Naive thymus-derived CD4-positive, alpha-beta T cell (primary cell): ENCODE results near the gene BCOR. TPM values are rescaled to one million over a fixed set of nuclear protein-coding genes. Genes with fewer than 3 reads are reported as not detected.

ENCODE experiments used
- ATAC-seq: fragments of 150-1000 bp; cut with Tn5 transposase; 2 replicates; pipeline ENCODE4 v1.10.0; 2021; ENCODE audit warnings: mild to moderate bottlenecking, moderate library complexity
- CTCF ChIA-PET: fragments of 350-600 bp; sonication (Branson Sonifier 250); formaldehyde crosslinking; loops from one replicate; lab custom pipeline; 2021; ENCODE audit warnings: antibody characterized with exemption; lab: Charles Lee
- POLR2A ChIA-PET: fragments of 350-600 bp; sonication (Branson Sonifier 250); formaldehyde crosslinking; loops from one replicate; lab custom pipeline; 2021; ENCODE audit warnings: antibody characterized with exemption, inconsistent platforms; lab: Charles Lee
- DNase-seq, 9 donors: peaks; one replicate each; pipeline versions ENCODE4 v3.0.0 to v3.0.0-alpha.2; 2020 to 2022; ENCODE audit warnings: mixed read lengths in 1 of 9
- H3K27ac ChIP-seq: one replicate; pipeline ENCODE4 v1.7.0; 2013; ENCODE audit warnings: mild to moderate bottlenecking, low read depth, low read length, moderate library complexity
- H3K27me3 ChIP-seq, 2 donors: one replicate each; pipeline ENCODE4 v1.7.0; 2013; ENCODE audit warnings: low read length in 2 of 2, mild to moderate bottlenecking in 2 of 2, moderate library complexity in 2 of 2; ENCODE audit not compliant: control insufficient read depth in 2 of 2, insufficient read depth in 2 of 2
- H3K36me3 ChIP-seq, 3 experiments: 1 replicate in 2 of 3; 2 replicates in 1 of 3; pipeline ENCODE4 v1.7.0; 2013; ENCODE audit warnings: low read length in 3 of 3, mild to moderate bottlenecking in 3 of 3, moderate library complexity in 1 of 3; ENCODE audit not compliant: insufficient read depth in 3 of 3, control insufficient read depth in 2 of 3
- H3K4me1 ChIP-seq, 2 donors: one replicate each; pipeline ENCODE4 v1.7.0; 2013; ENCODE audit warnings: low read length in 2 of 2, mild to moderate bottlenecking in 2 of 2, moderate library complexity in 1 of 2; ENCODE audit not compliant: control insufficient read depth in 2 of 2, insufficient read depth in 2 of 2
- H3K4me3 ChIP-seq: 2 replicates; pipeline ENCODE4 v1.7.0; 2013; ENCODE audit warnings: mild to moderate bottlenecking, low read length
- H3K9me3 ChIP-seq, 3 experiments: 1 replicate in 2 of 3; 2 replicates in 1 of 3; pipeline ENCODE4 v1.7.0; 2013; ENCODE audit warnings: low read length in 3 of 3; ENCODE audit not compliant: control insufficient read depth in 2 of 3
- H3K27ac Mint-ChIP-seq, 9 donors: one replicate each; pipeline ENCODE4 v1.8.0; 2020 to 2022; ENCODE audit warnings: mixed read lengths in 9 of 9, mild to moderate bottlenecking in 8 of 9, moderate library complexity in 5 of 9, inconsistent platforms in 2 of 9
- H3K27me3 Mint-ChIP-seq, 5 donors: one replicate each; pipeline ENCODE4 v1.8.0; 2021 to 2022; ENCODE audit warnings: mixed read lengths in 5 of 5, mild to moderate bottlenecking in 1 of 5
- H3K36me3 Mint-ChIP-seq, 5 donors: one replicate each; pipeline ENCODE4 v1.8.0; 2020 to 2022; ENCODE audit warnings: mixed read lengths in 5 of 5, mild to moderate bottlenecking in 3 of 5, inconsistent platforms in 1 of 5
- H3K4me1 Mint-ChIP-seq, 7 donors: one replicate each; pipeline ENCODE4 v1.8.0; 2020 to 2022; ENCODE audit warnings: mixed read lengths in 7 of 7, mild to moderate bottlenecking in 3 of 7, inconsistent platforms in 1 of 7
- H3K4me3 Mint-ChIP-seq, 10 donors: one replicate each; pipeline ENCODE4 v1.8.0; 2020 to 2022; ENCODE audit warnings: mild to moderate bottlenecking in 10 of 10, mixed read lengths in 10 of 10, moderate library complexity in 6 of 10, inconsistent platforms in 2 of 10
- H3K9me3 Mint-ChIP-seq, 11 donors: one replicate each; pipeline ENCODE4 v1.8.0; 2020 to 2022; ENCODE audit warnings: mixed read lengths in 11 of 11, mild to moderate bottlenecking in 4 of 11, inconsistent platforms in 1 of 11, moderate library complexity in 1 of 11
- intact Hi-C, 2 donors: fragments of 100-400 bp; cut with micrococcal nuclease; formaldehyde crosslinking; loops; one replicate each; pipeline ENCODE4 v1.15.1; 2023
- polyA plus RNA-seq, 2 donors: library from polyadenylated mRNA; unstranded; fragments of 300-500 nt; fragmentation: Illumina TruSeq; gene quantifications; one replicate each; pipeline ENCODE4 v1.2.3, GENCODE V29; 2021
- total RNA-seq, 6 experiments: library from RNA in 5 of 6; stranded (reverse) in 5 of 6; gene quantifications; 1 replicate in 5 of 6; 2 replicates in 1 of 6; pipeline ENCODE4 v1.2.3 and lab custom pipeline; 2021 to 2026

Gene BCOR
- total and polyA plus RNA-seq, 7 experiments from 2014 or later, result 3.8 to 55.2 (median 24.3) TPM

DNA sequence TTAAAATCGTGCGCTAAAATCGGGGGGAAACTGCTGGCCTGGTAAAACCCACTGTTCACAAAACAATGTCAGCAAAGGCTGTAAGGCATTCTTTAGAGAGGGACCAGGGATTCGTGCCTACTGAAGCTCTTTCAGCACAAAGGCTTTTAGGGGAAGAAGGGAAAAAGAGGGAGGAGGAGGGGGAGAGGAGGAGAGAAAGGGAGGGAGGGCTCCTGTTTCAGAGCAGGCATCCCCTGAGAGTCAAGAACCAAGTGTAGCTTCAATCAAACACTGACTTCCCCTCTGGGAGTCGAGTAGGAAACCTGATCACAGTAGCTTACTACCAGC, 9.5 kb downstream of the BCOR start:
- Mint-ChIP-seq H3K36me3 (peaks cover 0 to 2% (median 0%) of the 10 kb centered on the region in 5 donors), H3K4me3 (peak overlapping the region in 3 of 10 donors; percentile 46 to 61 (median 54)), H3K4me1 (peaks cover 23 to 77% (median 64%) of the 10 kb centered on the region in 7 donors), H3K27ac (peak overlapping the region in 3 of 9 donors; percentile 25 to 72 (median 52)), H3K9me3 (peaks cover 0 to 2% (median 0%) of the 10 kb centered on the region in 11 donors), H3K27me3 (no peaks in the 10 kb centered on the region)
- H3K4me1 ChIP-seq, result peaks cover 12 to 48% of the 10 kb centered on the region in 2 donors
- H3K4me3 ChIP-seq, result no peak overlapping the region
- POLR2A ChIA-PET, result interaction anchor here (0.9 to 2.6 kb wide), 2 partner anchors 10 to 88 kb away, joined by 3 to 11 read pairs; partner anchors contain the start of gene BCOR
- H3K27me3 ChIP-seq, result no peaks in the 10 kb centered on the region
- H3K36me3 ChIP-seq, result no peaks in the 10 kb centered on the region
- DNase-seq, result no peak
- no peak for ATAC-seq
- CTCF ChIA-PET, result no interaction called here
- no peaks in the 10 kb centered on the region for H3K9me3 ChIP-seq
- no peak overlapping the region for H3K27ac ChIP-seq
- intact Hi-C loops, result no loop called here

DNA sequence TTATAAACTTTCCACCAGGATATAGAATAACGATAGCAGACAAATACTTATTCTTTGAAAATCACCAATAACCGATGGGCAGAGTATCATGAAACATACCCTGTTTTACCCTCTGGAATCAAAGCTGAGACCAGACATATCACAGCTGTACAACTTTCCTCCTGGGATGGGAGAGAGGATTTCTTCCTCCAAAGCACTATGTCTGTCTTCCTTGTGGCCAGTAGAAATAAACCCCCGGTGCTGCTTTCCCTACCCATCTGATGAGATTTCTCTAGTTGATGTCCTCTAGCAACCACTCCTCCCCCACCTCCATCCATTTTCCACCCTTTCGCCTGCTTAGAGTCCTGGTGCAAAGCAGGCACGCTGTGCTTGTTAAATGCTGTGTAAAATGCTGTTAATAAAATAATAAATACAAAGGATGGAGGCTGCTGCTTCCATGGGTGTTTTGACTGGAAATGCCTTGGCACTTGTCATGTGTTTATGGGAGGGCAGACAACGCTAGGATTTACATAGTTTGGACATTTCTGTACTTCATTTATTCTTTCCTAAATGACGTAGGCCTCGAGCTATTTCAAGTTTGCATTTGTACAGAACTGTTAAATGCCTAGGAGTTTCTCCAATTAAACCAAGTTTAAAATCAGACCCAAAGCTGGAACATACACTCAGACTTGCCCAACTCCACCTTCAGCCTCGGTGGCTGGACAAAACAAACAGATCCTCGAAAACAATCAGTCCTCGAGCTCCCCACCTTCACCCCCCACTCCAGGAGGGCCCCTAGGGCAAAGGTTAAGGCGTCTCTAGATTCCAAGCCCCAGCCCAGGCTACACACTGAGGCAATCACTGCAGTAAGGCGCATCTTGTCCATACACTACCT, 10.1 kb downstream of the BCOR start:
- peak overlapping the region in 3 of 10 donors; percentile 5 to 61 (median 16) for H3K4me3 Mint-ChIP-seq
- Histone ChIP-seq H3K27ac (no peak overlapping the region), H3K9me3 (no peaks in the 10 kb centered on the region), H3K27me3 (no peaks in the 10 kb centered on the region), H3K4me1 (peaks cover 13 to 48% of the 10 kb centered on the region in 2 donors), H3K4me3 (no peak overlapping the region), H3K36me3 (no peaks in the 10 kb centered on the region)
- peaks cover 0 to 3% (median 0%) of the 10 kb centered on the region in 11 donors for H3K9me3 Mint-ChIP-seq
- ChIA-PET CTCF (no interaction called here), POLR2A (interaction anchor here (0.9 to 2.6 kb wide), 2 partner anchors 10 to 89 kb away, joined by 3 to 11 read pairs; partner anchors contain the start of gene BCOR)
- peaks cover 0 to 2% (median 0%) of the 10 kb centered on the region in 5 donors for H3K36me3 Mint-ChIP-seq
- intact Hi-C loops, result no loop called here
- DNase-seq (no peak), ATAC-seq (no peak)
- H3K27me3 Mint-ChIP-seq, result no peaks in the 10 kb centered on the region
- H3K4me1 Mint-ChIP-seq, result peaks cover 22 to 74% (median 60%) of the 10 kb centered on the region in 7 donors
- peak overlapping the region in 1 of 9 donors; percentile 52 for H3K27ac Mint-ChIP-seq

DNA sequence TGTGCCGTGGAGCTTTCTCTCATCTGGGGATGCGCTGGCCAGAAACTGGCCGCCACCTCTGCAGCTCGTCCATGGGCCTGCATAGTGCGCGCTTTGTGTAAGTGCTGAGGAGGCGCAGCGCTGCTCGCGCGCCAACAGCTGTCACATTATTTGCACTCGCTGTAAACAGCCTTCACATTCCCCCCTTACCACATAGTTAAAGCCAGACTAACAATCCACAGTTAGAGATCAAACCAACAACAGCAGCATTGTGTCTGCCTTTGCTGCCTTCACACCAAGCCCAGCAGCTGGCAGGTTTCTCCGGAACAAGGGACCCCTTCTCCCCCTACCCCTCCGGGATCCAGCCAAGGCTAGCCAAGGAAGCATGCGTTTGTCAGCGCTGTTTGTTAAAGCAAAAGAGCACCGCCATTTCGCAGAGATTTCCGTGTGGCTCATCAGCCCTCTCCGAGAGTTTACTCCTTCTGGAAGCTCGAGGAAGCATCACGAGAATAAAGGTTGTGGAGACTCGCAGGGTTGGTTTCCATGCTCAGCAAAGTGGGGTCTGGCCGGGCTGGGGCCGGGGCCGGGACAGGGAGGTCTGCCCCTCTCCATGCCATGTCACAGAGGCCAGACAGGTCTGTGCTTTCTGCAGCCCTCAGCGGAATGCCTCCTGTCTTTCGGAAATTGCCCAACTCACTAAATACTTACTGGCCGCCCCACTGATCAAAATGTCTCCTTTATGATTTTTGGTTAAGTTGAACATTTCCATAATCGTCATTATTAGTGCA, 11.0 kb downstream of the BCOR start:
- Mint-ChIP-seq H3K36me3 (peaks cover 0 to 2% (median 0%) of the 10 kb centered on the region in 5 donors), H3K4me3 (peak overlapping the region in 5 of 10 donors; percentile 5 to 86 (median 37)), H3K27me3 (no peaks in the 10 kb centered on the region), H3K9me3 (peaks cover 0 to 4% (median 0%) of the 10 kb centered on the region in 11 donors), H3K27ac (peak overlapping the region in 2 of 9 donors; percentile 22 to 70), H3K4me1 (peaks cover 18 to 78% (median 64%) of the 10 kb centered on the region in 7 donors)
- CTCF ChIA-PET, result no interaction called here
- Histone ChIP-seq H3K27me3 (no peaks in the 10 kb centered on the region), H3K4me3 (no peak overlapping the region), H3K9me3 (no peaks in the 10 kb centered on the region), H3K36me3 (no peaks in the 10 kb centered on the region), H3K27ac (no peak overlapping the region), H3K4me1 (peaks cover 17 to 54% of the 10 kb centered on the region in 2 donors)
- no peak for DNase-seq
- POLR2A ChIA-PET, result interaction anchor here (0.5 to 2.6 kb wide), 3 partner anchors 11 to 82 kb away, joined by 3 to 11 read pairs (median 5); partner anchors contain the start of gene BCOR
- intact Hi-C loops, result no loop called here
- no peak for ATAC-seq

DNA sequence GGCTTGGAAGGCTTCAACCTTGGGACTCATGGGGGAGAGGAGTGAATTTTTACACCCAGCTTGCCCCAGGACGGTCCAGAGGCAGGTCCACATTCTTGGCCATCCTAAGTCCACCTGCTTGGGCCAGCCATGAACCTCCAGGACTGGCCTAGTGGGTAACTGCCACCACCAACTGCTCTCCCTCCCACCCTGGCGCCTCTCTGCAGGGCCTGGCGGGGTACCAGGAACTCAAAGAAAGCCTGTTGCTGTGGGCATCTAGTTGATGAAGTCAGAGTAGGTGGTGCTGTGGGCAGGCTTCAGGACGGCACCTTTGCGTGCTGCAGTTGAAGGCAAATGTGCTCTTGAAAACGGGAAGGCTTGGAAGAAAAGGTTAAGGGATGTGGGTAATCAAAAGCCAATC, 12.0 kb downstream of the BCOR start:
- H3K27ac Mint-ChIP-seq, result peak overlapping the region in 4 of 9 donors; percentile 10 to 65 (median 30)
- no peak for DNase-seq
- H3K27me3 Mint-ChIP-seq, result no peaks in the 10 kb centered on the region
- peaks cover 14 to 48% of the 10 kb centered on the region in 2 donors for H3K4me1 ChIP-seq
- H3K27me3 ChIP-seq, result no peaks in the 10 kb centered on the region
- intact Hi-C loops, result no loop called here
- H3K36me3 Mint-ChIP-seq, result no peaks in the 10 kb centered on the region
- ATAC-seq, result no peak
- no peak overlapping the region for H3K4me3 ChIP-seq
- peaks cover 10 to 80% (median 65%) of the 10 kb centered on the region in 7 donors for H3K4me1 Mint-ChIP-seq
- H3K4me3 Mint-ChIP-seq, result peak overlapping the region in 4 of 10 donors; percentile 10 to 86 (median 29)
- peaks cover 0 to 4% (median 0%) of the 10 kb centered on the region in 11 donors for H3K9me3 Mint-ChIP-seq
- ChIA-PET CTCF (interaction anchor here (0.5 kb wide), 1 partner anchor 72 kb away, joined by 3 read pairs; no protein-coding TSS in a partner anchor), POLR2A (interaction anchor here (1.3 to 2.6 kb wide), 3 partner anchors 10 to 83 kb away, joined by 4 to 11 read pairs (median 5); partner anchors contain the start of gene BCOR)
- no peak overlapping the region for H3K27ac ChIP-seq
- no peaks in the 10 kb centered on the region for H3K9me3 ChIP-seq
- no peaks in the 10 kb centered on the region for H3K36me3 ChIP-seq

DNA sequence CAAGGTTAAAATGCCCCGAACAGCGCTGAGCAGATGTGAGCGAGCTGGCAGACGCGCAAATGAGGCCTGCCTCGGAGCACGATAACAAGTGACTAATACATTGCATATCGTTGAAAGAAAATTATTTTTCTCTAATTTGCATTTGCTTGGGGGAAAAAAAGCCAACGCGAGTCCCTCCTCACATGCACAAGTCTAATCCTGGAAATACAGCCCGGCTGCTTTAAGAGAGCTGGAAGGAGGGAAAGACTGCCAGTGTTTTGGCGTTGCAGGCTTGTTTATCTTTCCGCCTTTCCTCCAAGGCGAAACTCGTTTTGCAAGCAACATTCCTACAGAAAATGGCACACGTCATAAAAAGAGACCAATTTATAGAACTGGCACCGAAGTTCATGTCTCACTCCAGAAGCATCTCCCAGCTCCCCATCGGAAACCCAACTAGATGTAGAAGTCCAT, 12.6 kb downstream of the BCOR start:
- intact Hi-C loops, result no loop called here
- no peak for DNase-seq
- Mint-ChIP-seq H3K27ac (peak overlapping the region in 3 of 9 donors; percentile 28 to 56 (median 38)), H3K36me3 (no peaks in the 10 kb centered on the region), H3K9me3 (peaks cover 0 to 4% (median 0%) of the 10 kb centered on the region in 11 donors), H3K4me1 (peaks cover 9 to 83% (median 68%) of the 10 kb centered on the region in 7 donors), H3K4me3 (peak overlapping the region; percentile 31 to 88 (median 82)), H3K27me3 (no peaks in the 10 kb centered on the region)
- no peaks in the 10 kb centered on the region for H3K27me3 ChIP-seq
- CTCF ChIA-PET, result interaction anchor here (0.7 kb wide), 1 partner anchor 37 kb away, joined by 3 read pairs; no protein-coding TSS in a partner anchor
- H3K36me3 ChIP-seq, result no peaks in the 10 kb centered on the region
- POLR2A ChIA-PET, result interaction anchor here (0.5 to 1.4 kb wide), 4 partner anchors 9 to 141 kb away, joined by 4 to 5 read pairs (median 4); partner anchors contain the start of gene BCOR
- no peak overlapping the region for H3K27ac ChIP-seq
- peaks cover 13 to 46% of the 10 kb centered on the region in 2 donors for H3K4me1 ChIP-seq
- ATAC-seq, result no peak
- H3K4me3 ChIP-seq, result no peak overlapping the region
- H3K9me3 ChIP-seq, result no peaks in the 10 kb centered on the region
